ENCODE measurements around the gene SEMA3A.
"Not testable (repeated sequence)": the region's sequence is repeated elsewhere in the genome, so short reads cannot be mapped to it uniquely, and the experiment has no call there.

Gene SEMA3A

DNA sequence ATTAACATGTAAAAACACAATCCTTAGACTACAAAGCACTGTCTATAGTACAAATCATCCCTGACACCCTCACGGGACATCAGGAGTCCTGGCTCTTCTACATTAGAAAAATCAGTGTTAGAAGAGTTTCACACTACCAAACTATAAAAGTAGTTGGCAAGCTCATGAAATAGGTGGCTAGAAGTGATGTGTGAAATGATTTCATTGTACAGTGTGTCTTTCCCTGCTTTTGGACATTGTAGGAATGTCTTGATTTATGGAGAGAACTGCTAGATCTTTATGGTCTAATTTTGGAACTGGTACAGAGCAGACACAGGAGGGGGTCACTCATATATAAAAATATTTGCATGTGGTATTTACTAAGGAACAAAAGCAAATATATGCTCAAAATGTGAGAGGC, 33.2 kb downstream of the SEMA3A start:
- TF ChIP-seq, protein P1, sequence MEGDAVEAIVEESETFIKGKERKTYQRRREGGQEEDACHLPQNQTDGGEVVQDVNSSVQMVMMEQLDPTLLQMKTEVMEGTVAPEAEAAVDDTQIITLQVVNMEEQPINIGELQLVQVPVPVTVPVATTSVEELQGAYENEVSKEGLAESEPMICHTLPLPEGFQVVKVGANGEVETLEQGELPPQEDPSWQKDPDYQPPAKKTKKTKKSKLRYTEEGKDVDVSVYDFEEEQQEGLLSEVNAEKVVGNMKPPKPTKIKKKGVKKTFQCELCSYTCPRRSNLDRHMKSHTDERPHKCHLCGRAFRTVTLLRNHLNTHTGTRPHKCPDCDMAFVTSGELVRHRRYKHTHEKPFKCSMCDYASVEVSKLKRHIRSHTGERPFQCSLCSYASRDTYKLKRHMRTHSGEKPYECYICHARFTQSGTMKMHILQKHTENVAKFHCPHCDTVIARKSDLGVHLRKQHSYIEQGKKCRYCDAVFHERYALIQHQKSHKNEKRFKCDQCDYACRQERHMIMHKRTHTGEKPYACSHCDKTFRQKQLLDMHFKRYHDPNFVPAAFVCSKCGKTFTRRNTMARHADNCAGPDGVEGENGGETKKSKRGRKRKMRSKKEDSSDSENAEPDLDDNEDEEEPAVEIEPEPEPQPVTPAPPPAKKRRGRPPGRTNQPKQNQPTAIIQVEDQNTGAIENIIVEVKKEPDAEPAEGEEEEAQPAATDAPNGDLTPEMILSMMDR (conservative IDR thresholded peaks at IDR 0.05; ENCODE audit: control insufficient read depth, insufficient read depth, low read depth, low read length) = no peak
- H3K4me3 ChIP-seq (ENCODE audit: control insufficient read depth, low read depth, low read length) = no peak overlapping the region
- DNase-seq (ENCODE audit: low read depth) = no peak

- H3K4me3 ChIP-seq (ENCODE audit: control insufficient read depth, low read depth, low read length) = no peak overlapping the region
- DNase-seq (ENCODE audit: low read depth) = no peak
- TF ChIP-seq, protein P1 (conservative IDR thresholded peaks at IDR 0.05; ENCODE audit: control insufficient read depth, insufficient read depth, low read depth, low read length) = no peak
Measured at GRCh38 chr7:84159435-84159834, 35.2 kb downstream of the SEMA3A start.

- no peak overlapping the region for H3K4me3 ChIP-seq (ENCODE audit: control insufficient read depth, low read depth, low read length)
- no peak for DNase-seq (ENCODE audit: low read depth)
- TF ChIP-seq, protein P1 (conservative IDR thresholded peaks at IDR 0.05; ENCODE audit: control insufficient read depth, insufficient read depth, low read depth, low read length) = no peak
Measured at GRCh38 chr7:84157171-84157570, 37.4 kb downstream of the SEMA3A start.

DNA sequence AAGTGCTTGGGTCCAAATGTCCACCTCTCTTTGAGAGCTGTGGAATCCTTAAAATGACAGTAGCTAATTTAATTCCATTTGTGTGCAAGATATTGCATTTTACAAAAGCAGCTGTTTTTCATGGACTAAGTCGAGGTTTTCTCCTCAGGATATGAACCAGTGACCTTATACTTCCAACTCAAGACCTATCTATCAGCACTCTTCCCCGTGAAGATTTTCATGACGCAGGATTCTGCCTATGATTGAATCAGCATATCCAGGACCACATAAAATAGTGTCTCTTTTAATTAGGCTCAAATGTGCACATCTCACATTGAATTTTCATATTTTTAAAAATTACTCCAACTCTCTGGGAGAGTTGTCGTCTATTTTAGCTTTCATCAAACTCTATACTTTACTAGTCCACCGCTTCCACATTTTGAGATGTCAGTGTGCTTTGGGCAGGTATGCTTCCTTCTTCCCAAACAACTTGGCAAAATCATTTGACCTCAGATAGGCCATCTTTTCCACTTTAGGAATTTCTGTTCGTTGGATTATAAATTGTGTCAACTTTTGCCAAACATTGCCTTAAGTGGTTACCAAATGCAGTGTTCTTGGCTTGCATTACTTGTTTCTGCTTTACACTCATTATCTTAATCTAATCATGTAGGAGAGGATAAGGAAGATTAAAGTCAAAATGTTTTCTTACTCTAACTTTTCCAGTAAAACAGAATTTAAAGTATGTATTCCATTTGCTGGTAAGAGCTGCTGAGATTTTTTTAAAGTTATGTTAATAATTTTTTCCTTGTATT, 39.4 kb downstream of the SEMA3A start:
- TF ChIP-seq, protein P1 (conservative IDR thresholded peaks at IDR 0.05; ENCODE audit: control insufficient read depth, insufficient read depth, low read depth, low read length) = no peak
- H3K4me3 ChIP-seq (ENCODE audit: control insufficient read depth, low read depth, low read length) = no peak overlapping the region
- peak; percentile 11 for DNase-seq (ENCODE audit: low read depth)

DNA sequence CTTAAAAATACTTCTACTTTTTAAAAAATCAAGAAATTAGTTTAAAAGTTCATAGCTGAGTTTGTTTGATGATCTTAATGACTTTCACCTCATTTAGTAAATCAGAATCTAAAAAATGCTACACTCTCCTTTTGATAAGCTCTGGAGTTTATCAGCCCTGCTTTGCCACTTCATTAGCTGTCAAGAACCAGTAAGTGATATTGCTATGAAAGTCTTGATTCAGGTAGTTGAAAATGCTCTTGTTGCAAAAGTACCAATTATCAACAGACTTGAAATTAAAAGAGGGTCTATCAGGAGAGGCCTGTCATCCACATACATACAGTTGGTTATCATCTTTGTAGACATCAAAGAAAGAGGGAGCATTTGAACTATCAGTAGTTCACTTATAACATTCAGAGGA, 41.6 kb downstream of the SEMA3A start:
- no peak for DNase-seq (ENCODE audit: low read depth)
- TF ChIP-seq, protein P1 (conservative IDR thresholded peaks at IDR 0.05; ENCODE audit: control insufficient read depth, insufficient read depth, low read depth, low read length) = no peak
- no peak overlapping the region for H3K4me3 ChIP-seq (ENCODE audit: control insufficient read depth, low read depth, low read length)

DNA sequence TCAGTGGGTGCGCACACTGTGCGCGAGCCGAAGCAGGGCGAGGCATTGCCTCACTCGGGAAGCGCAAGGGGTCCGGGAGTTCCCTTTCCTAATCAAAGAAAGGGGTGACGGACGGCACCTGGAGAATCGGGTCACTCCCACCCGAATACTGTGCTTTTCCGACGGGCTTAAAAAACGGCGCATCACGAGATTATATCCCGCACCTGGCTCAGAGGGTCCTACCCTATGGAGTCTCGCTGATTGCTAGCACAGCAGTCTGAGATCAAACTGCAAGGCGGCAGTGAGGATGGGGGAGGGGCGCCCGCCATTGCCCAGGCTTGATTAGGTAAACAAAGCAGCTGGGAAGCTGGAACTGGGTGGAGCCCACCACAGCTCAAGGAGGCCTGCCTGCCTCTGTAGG, 44.2 kb downstream of the SEMA3A start:
- not testable (repeated sequence) for H3K4me3 ChIP-seq (ENCODE audit: control insufficient read depth, low read depth, low read length); DNase-seq (ENCODE audit: low read depth)

GRCh38 chr7:84149573-84149972, 45.0 kb downstream of the SEMA3A start:
- TF ChIP-seq, protein P1 (conservative IDR thresholded peaks at IDR 0.05; ENCODE audit: control insufficient read depth, insufficient read depth, low read depth, low read length) = no peak
- no peak overlapping the region for H3K4me3 ChIP-seq (ENCODE audit: control insufficient read depth, low read depth, low read length)
- DNase-seq (ENCODE audit: low read depth) = no peak

All from fibroblast of mammary gland (primary cell).